ENCODE measurements around the gene EFNA3. TPM values are rescaled to one million over a fixed set of nuclear protein-coding genes. Genes with fewer than 3 reads are reported as not detected.

EFNA3 gene
- total and polyA plus RNA-seq, 9 of the 15 experiments (the other 6 are each of a cell fraction or from before 2014, with no cell fraction given): 0.59 to 7.9 (median 4.7) TPM

DNA sequence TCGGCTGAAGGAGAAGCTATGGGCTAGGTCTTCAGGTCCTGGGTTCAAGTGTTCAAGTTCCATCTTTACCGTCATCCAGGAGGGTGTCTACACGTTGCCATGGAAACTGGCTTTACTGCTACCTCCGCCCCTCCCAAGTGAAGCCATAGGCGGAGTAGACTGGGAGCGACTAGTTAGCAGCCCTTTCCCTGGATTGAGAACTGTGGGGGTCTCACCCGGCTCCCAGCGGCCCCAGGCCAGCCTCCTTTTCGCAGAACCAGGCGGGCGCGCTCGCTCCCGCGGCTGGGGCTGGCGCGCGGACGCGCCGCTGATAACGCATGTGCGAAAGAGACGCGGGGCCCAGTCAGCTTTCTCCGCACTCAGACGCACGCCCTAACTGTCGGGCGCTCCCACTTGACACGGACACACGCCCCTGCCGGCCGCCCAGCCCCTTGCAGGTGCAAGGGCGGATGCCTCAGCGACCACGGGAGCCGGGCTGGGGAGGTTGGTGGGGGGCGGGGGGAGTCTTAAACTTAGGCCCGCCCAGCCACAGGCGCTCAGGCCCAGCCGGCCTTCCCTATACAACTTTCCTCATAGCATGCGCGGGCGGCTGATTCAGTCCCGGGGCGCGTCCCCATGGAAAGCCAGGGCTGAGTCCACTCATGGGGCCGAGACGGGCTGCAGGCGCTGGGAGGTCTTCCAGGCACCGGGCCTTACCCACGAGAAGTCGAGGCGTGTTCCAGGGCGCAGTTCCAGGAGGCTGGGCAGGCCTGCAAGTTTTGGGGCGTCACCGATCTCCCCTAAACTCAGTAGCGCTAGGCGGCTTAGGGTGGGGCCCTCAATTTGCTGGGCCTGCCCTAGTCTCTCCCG, 7.7 kb upstream of the EFNA3 start (continued):
- TF ChIP-seq, protein P1, sequence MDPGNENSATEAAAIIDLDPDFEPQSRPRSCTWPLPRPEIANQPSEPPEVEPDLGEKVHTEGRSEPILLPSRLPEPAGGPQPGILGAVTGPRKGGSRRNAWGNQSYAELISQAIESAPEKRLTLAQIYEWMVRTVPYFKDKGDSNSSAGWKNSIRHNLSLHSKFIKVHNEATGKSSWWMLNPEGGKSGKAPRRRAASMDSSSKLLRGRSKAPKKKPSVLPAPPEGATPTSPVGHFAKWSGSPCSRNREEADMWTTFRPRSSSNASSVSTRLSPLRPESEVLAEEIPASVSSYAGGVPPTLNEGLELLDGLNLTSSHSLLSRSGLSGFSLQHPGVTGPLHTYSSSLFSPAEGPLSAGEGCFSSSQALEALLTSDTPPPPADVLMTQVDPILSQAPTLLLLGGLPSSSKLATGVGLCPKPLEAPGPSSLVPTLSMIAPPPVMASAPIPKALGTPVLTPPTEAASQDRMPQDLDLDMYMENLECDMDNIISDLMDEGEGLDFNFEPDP (CRISPR knock-in tag; IDR thresholded peaks at IDR 0.05): no peak
- peak in 1 of 2 experiments; percentile 81; a peak in 1 of 4 replicates for TF ChIP-seq MAZ (CRISPR knock-in tag; conservative IDR thresholded peaks at IDR 0.05 in 1 of 2, IDR thresholded peaks at IDR 0.05 in 1 of 2)
- no peak for TF ChIP-seq ZNF696 (CRISPR knock-in tag; conservative IDR thresholded peaks at IDR 0.05)
- no peak; the same call in 1 of the 2 replicates for TF ChIP-seq CBFA2T3 (IDR thresholded peaks at IDR 0.05)
- TF ChIP-seq, protein P2, sequence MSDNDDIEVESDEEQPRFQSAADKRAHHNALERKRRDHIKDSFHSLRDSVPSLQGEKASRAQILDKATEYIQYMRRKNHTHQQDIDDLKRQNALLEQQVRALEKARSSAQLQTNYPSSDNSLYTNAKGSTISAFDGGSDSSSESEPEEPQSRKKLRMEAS (CRISPR knock-in tag; IDR thresholded peaks at IDR 0.05): peak; percentile 99
- no peak for TF ChIP-seq TGIF2 (CRISPR knock-in tag; IDR thresholded peaks at IDR 0.05)
- no peak for TF ChIP-seq DNMT1 (IDR thresholded peaks at IDR 0.05)
- TF ChIP-seq, protein P3, sequence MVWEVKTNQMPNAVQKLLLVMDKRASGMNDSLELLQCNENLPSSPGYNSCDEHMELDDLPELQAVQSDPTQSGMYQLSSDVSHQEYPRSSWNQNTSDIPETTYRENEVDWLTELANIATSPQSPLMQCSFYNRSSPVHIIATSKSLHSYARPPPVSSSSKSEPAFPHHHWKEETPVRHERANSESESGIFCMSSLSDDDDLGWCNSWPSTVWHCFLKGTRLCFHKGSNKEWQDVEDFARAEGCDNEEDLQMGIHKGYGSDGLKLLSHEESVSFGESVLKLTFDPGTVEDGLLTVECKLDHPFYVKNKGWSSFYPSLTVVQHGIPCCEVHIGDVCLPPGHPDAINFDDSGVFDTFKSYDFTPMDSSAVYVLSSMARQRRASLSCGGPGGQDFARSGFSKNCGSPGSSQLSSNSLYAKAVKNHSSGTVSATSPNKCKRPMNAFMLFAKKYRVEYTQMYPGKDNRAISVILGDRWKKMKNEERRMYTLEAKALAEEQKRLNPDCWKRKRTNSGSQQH (CRISPR knock-in tag; IDR thresholded peaks at IDR 0.05): no peak
- peak; percentile 40; the same call in 1 of the 2 replicates for TF ChIP-seq POLR2A (conservative IDR thresholded peaks at IDR 0.05)
- no peak; the same call in 1 of the 2 replicates for TF ChIP-seq TOE1 (IDR thresholded peaks at IDR 0.05; ENCODE audit: borderline replicate concordance)
- no peak for TF ChIP-seq TOE1 (CRISPR knock-in tag; IDR thresholded peaks at IDR 0.05; ENCODE audit: borderline replicate concordance, low read depth)
- no peak for TF ChIP-seq DACH1 (IDR thresholded peaks at IDR 0.05; ENCODE audit: partially characterized antibody)
- TF ChIP-seq BRD9 (IDR thresholded peaks at IDR 0.05; ENCODE audit: low read depth, partially characterized antibody): no peak
- TF ChIP-seq CBX1 (IDR thresholded peaks at IDR 0.05; ENCODE audit: low read depth): no peak
- 0 out of 2 replicates have a peak, but pooled peaks have one; percentile 6 for TF ChIP-seq SREBF2 (CRISPR knock-in tag; IDR thresholded peaks at IDR 0.05)
- peak in 1 of 2 experiments; percentile 67; a peak in 1 of 4 replicates for TF ChIP-seq HDAC1 (IDR thresholded peaks at IDR 0.05)
- peak in 1 of 2 experiments; percentile 34; a peak in 1 of 4 replicates for TF ChIP-seq SIN3A (IDR thresholded peaks at IDR 0.05; ENCODE audit: borderline replicate concordance in 2 of 2, control insufficient read depth in 1 of 2, low read depth in 2 of 2, low read length in 2 of 2)
- TF ChIP-seq ARHGAP35 (IDR thresholded peaks at IDR 0.05; ENCODE audit: partially characterized antibody): no peak
- peak; percentile 95 for TF ChIP-seq HNRNPLL (IDR thresholded peaks at IDR 0.05; ENCODE audit: low read depth, low read length, poor library complexity, severe bottlenecking)
- peak; percentile 39 for TF ChIP-seq MEIS2 (IDR thresholded peaks at IDR 0.05; ENCODE audit: partially characterized antibody)
- TF ChIP-seq, protein P4, sequence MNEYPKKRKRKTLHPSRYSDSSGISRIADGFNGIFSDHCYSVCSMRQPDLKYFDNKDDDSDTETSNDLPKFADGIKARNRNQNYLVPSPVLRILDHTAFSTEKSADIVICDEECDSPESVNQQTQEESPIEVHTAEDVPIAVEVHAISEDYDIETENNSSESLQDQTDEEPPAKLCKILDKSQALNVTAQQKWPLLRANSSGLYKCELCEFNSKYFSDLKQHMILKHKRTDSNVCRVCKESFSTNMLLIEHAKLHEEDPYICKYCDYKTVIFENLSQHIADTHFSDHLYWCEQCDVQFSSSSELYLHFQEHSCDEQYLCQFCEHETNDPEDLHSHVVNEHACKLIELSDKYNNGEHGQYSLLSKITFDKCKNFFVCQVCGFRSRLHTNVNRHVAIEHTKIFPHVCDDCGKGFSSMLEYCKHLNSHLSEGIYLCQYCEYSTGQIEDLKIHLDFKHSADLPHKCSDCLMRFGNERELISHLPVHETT (CRISPR knock-in tag; conservative IDR thresholded peaks at IDR 0.05 in 1 of 2, IDR thresholded peaks at IDR 0.05 in 1 of 2): peak in 1 of 2 experiments; percentile 63; a peak in 1 of 4 replicates
- TF ChIP-seq YY1 (IDR thresholded peaks at IDR 0.05; ENCODE audit: borderline replicate concordance in 1 of 3, control insufficient read depth in 1 of 3, extremely low read depth in 1 of 3, insufficient read depth in 3 of 3, insufficient read length in 1 of 3, insufficient replicate concordance in 2 of 3, low read depth in 1 of 3, low read length in 2 of 3): peak in 1 of 3 experiments; percentile 12
